ENCODE measurements around the gene ASB1.
"Not testable (repeated sequence)": the region's sequence is repeated elsewhere in the genome, so short reads cannot be mapped to it uniquely, and the experiment has no call there.

Gene ASB1

GRCh38 chr2:238398577-238398976, 28.1 kb upstream of the ASB1 start:
- TF ChIP-seq CTCF (IDR thresholded peaks at IDR 0.05; ENCODE audit: insufficient read depth, low read length, poor library complexity, severe bottlenecking): no peak
- Histone ChIP-seq H3K27me3 (replicated peaks; ENCODE audit: control insufficient read depth, insufficient read depth, low read length) (no peaks in the 10 kb centered on the region), H3K36me3 (ENCODE audit: control insufficient read depth, insufficient read depth, low read length) (no peaks in the 10 kb centered on the region; the same call in 1 of the 2 replicates), H3K4me3 (replicated peaks; ENCODE audit: low read depth, low read length) (no peak overlapping the region)
- no peak for DNase-seq (ENCODE audit: extremely low read depth, insufficient read length)

- no peak for TF ChIP-seq CTCF (IDR thresholded peaks at IDR 0.05; ENCODE audit: insufficient read depth, low read length, poor library complexity, severe bottlenecking)
- no peaks in the 10 kb centered on the region; the same call in 1 of the 2 replicates for H3K36me3 ChIP-seq (ENCODE audit: control insufficient read depth, insufficient read depth, low read length)
- no peak overlapping the region for H3K4me3 ChIP-seq (replicated peaks; ENCODE audit: low read depth, low read length)
- no peak for DNase-seq (ENCODE audit: extremely low read depth, insufficient read length)
- H3K27me3 ChIP-seq (replicated peaks; ENCODE audit: control insufficient read depth, insufficient read depth, low read length): no peaks in the 10 kb centered on the region
Observed at GRCh38 chr2:238399094-238399493, 27.6 kb upstream of the ASB1 start.

- no peaks in the 10 kb centered on the region; the same call in 1 of the 2 replicates for H3K36me3 ChIP-seq (ENCODE audit: control insufficient read depth, insufficient read depth, low read length)
- TF ChIP-seq CTCF (IDR thresholded peaks at IDR 0.05; ENCODE audit: insufficient read depth, low read length, poor library complexity, severe bottlenecking): no peak
- no peak overlapping the region for H3K4me3 ChIP-seq (replicated peaks; ENCODE audit: low read depth, low read length)
- no peaks in the 10 kb centered on the region for H3K27me3 ChIP-seq (replicated peaks; ENCODE audit: control insufficient read depth, insufficient read depth, low read length)
- DNase-seq (ENCODE audit: extremely low read depth, insufficient read length): no peak
Observed at GRCh38 chr2:238401551-238401950, 25.2 kb upstream of the ASB1 start.

GRCh38 chr2:238403632-238404405, 22.9 kb upstream of the ASB1 start:
- no peaks in the 10 kb centered on the region for H3K27me3 ChIP-seq (replicated peaks; ENCODE audit: control insufficient read depth, insufficient read depth, low read length)
- no peak overlapping the region for H3K4me3 ChIP-seq (replicated peaks; ENCODE audit: low read depth, low read length)
- H3K36me3 ChIP-seq (ENCODE audit: control insufficient read depth, insufficient read depth, low read length): no peaks in the 10 kb centered on the region; the same call in 1 of the 2 replicates
- DNase-seq (ENCODE audit: extremely low read depth, insufficient read length): no peak
- TF ChIP-seq CTCF (IDR thresholded peaks at IDR 0.05; ENCODE audit: insufficient read depth, low read length, poor library complexity, severe bottlenecking): no peak

- DNase-seq (ENCODE audit: extremely low read depth, insufficient read length): no peak
- no peak for TF ChIP-seq CTCF (IDR thresholded peaks at IDR 0.05; ENCODE audit: insufficient read depth, low read length, poor library complexity, severe bottlenecking)
Observed at GRCh38 chr2:238404406-238405216, 22.1 kb upstream of the ASB1 start.

GRCh38 chr2:238405217-238405555, 21.5 kb upstream of the ASB1 start:
- DNase-seq (ENCODE audit: extremely low read depth, insufficient read length); H3K36me3 ChIP-seq (ENCODE audit: control insufficient read depth, insufficient read depth, low read length); H3K27me3 ChIP-seq (replicated peaks; ENCODE audit: control insufficient read depth, insufficient read depth, low read length); H3K4me3 ChIP-seq (replicated peaks; ENCODE audit: low read depth, low read length): not testable (repeated sequence)

More at GRCh38 chr2:238404406-238405216, 22.1 kb upstream of the ASB1 start:
- Histone ChIP-seq H3K27me3 (replicated peaks; ENCODE audit: control insufficient read depth, insufficient read depth, low read length) (no peaks in the 10 kb centered on the region), H3K4me3 (replicated peaks; ENCODE audit: low read depth, low read length) (no peak overlapping the region), H3K36me3 (ENCODE audit: control insufficient read depth, insufficient read depth, low read length) (no peaks in the 10 kb centered on the region; the same call in 1 of the 2 replicates)
